ENCODE data around the gene CFAP97D2. TPM values are rescaled to one million over a fixed set of nuclear protein-coding genes. Genes with fewer than 3 reads are reported as not detected.
A peak's percentile ranks its signal among the peaks of the same experiment; 100 is the strongest.

Gene CFAP97D2
- total RNA-seq, 1 donor from 2014 or later = not detected

DNA sequence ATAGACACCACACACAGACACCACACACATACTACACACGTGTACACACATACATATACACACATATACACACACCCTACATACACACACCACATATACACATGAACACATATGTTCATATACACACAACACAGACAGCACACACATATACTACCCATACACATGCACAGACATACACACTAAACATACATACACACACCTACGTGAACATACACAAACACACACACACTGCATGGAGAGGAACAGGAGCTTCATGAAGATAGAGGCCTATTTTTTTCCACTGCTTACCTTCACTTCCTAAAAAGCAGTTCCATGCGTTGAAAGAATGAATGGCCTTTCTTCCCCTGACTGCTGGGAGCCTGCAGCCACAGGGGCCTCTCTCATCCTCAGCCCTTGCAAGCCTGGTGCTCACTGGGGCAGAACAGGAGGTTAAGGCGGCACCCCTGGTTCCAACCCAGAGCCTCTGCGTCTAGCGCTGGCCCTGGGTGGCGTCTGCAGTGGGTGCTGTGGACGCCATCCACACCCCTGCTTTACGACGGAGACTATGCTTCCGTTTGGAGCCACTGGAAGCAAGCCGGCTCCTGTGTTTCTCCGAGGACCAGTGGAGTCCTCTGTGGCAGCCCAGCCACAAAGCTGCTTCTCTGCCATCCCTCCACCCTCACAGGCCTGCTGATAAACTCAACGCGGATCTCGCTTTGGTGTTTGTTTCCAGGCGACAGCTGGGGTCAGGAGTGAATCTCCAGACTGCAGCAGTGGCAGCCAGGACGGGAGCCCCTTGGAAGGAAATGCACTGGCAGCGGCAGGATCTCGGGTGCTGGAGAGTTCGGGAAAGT, 44.7 kb upstream of the CFAP97D2 start:
- H3K27ac ChIP-seq (ENCODE audit: low read depth, low read length) = no peak overlapping the region
- no peak overlapping the region for H3K9ac ChIP-seq (ENCODE audit: low read depth in 1 of 3, low read length in 3 of 3)
- H3K9me3 ChIP-seq (ENCODE audit: control insufficient read depth in 3 of 3, low read length in 3 of 3) = no peaks in the 10 kb centered on the region
- no peaks in the 10 kb centered on the region for H3K36me3 ChIP-seq (ENCODE audit: control insufficient read depth in 3 of 3, insufficient read depth in 3 of 3, low read length in 3 of 3)
- no peaks in the 10 kb centered on the region for H3K27me3 ChIP-seq (ENCODE audit: control insufficient read depth in 3 of 3, insufficient read depth in 3 of 3, low read length in 3 of 3)
- peaks cover 21 to 32% (median 24%) of the 10 kb centered on the region in 3 donors for H3K4me1 ChIP-seq (ENCODE audit: control insufficient read depth in 3 of 3, insufficient read depth in 3 of 3, low read length in 3 of 3)
- no peak overlapping the region for H3K4me3 ChIP-seq (ENCODE audit: low read length in 3 of 3)

DNA sequence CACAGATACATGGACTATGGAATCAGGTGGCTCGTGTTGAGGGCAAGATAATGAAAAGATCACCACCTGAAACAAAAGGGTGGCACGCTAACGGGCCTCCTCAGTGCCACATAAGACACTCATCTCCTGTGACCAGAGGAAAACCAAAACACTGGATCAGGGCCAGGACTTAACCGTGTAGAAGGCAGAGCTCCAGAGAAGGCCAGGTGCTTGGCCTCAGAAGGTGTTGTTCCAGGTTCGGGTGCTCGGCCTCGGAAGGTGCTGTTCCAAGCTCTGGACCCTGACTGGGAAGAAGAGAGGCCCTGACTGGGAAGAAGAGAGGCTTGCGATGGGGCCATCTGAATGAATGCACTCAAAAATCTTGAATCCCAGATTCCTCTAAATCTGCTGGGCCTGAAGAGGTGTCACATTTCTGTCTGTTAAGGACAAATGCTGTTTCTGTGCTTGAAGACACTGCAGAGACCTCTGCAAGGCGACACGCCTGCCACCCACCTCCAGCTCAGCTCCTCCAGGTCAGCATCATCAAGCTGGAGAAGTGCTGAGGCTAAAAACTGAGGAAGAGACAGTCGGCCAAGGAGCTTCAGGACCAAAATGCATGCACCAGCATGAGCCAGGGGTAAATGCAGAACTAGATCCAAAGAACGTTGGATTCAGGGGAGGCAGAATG, 44.0 kb upstream of the CFAP97D2 start:
- H3K9ac ChIP-seq (ENCODE audit: low read depth in 1 of 3, low read length in 3 of 3) = no peak overlapping the region
- H3K36me3 ChIP-seq (ENCODE audit: control insufficient read depth in 3 of 3, insufficient read depth in 3 of 3, low read length in 3 of 3) = no peaks in the 10 kb centered on the region
- H3K4me3 ChIP-seq (ENCODE audit: low read length in 3 of 3) = no peak overlapping the region
- H3K27ac ChIP-seq (ENCODE audit: low read depth, low read length) = no peak overlapping the region
- no peaks in the 10 kb centered on the region for H3K27me3 ChIP-seq (ENCODE audit: control insufficient read depth in 3 of 3, insufficient read depth in 3 of 3, low read length in 3 of 3)
- no peaks in the 10 kb centered on the region for H3K9me3 ChIP-seq (ENCODE audit: control insufficient read depth in 3 of 3, low read length in 3 of 3)
- peaks cover 14 to 24% (median 17%) of the 10 kb centered on the region in 3 donors for H3K4me1 ChIP-seq (ENCODE audit: control insufficient read depth in 3 of 3, insufficient read depth in 3 of 3, low read length in 3 of 3)

DNA sequence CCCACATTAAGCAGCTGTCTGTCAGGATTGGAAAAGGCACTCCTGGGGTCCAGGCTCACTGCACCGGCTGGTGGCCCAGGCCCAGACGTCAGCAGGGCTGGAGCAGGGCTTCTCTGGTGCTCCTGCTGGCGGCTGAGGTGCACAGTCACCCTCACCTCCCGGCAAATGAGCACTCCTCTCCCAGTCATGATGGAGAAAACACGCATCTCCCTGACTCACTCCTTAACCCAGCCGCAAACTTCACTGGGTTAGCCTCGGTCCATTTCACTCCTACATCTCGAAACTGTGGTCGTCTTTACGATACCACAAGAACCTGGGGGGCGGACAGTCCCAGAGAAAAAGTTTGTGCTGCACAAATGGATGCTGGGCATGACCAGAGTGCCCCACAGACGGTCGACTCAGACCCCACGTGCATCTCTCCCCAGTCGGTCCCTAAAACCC, 43.3 kb upstream of the CFAP97D2 start:
- H3K36me3 ChIP-seq (ENCODE audit: control insufficient read depth in 3 of 3, insufficient read depth in 3 of 3, low read length in 3 of 3) = no peaks in the 10 kb centered on the region
- H3K4me1 ChIP-seq (ENCODE audit: control insufficient read depth in 3 of 3, insufficient read depth in 3 of 3, low read length in 3 of 3) = peaks cover 7 to 17% (median 10%) of the 10 kb centered on the region in 3 donors
- no peaks in the 10 kb centered on the region for H3K27me3 ChIP-seq (ENCODE audit: control insufficient read depth in 3 of 3, insufficient read depth in 3 of 3, low read length in 3 of 3)
- H3K9ac ChIP-seq (ENCODE audit: low read depth in 1 of 3, low read length in 3 of 3) = no peak overlapping the region
- H3K27ac ChIP-seq (ENCODE audit: low read depth, low read length) = no peak overlapping the region
- H3K9me3 ChIP-seq (ENCODE audit: control insufficient read depth in 3 of 3, low read length in 3 of 3) = no peaks in the 10 kb centered on the region
- no peak overlapping the region for H3K4me3 ChIP-seq (ENCODE audit: low read length in 3 of 3)

DNA sequence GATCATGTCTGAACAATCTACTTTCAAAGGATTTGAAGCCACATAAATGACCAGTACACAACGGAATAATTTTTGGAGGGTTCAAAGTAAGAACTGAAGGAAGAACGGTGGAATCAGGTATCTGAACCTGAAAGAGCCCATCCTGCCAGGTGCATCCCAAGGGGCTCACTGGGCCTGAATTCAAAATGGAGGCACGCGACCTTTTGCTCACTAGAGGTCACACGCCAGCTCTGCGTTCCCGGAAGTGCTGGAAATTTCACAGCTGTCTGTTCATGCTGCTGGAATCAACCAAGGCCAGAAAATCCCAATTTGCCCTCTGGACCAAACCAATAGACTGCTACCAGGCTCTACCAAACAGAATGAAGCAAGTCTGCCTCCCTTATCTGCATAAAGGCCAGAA, 42.5 kb upstream of the CFAP97D2 start:
- H3K9ac ChIP-seq (ENCODE audit: low read depth in 1 of 3, low read length in 3 of 3) = no peak overlapping the region
- no peaks in the 10 kb centered on the region for H3K9me3 ChIP-seq (ENCODE audit: control insufficient read depth in 3 of 3, low read length in 3 of 3)
- H3K36me3 ChIP-seq (ENCODE audit: control insufficient read depth in 3 of 3, insufficient read depth in 3 of 3, low read length in 3 of 3) = no peaks in the 10 kb centered on the region
- H3K4me3 ChIP-seq (ENCODE audit: low read length in 3 of 3) = no peak overlapping the region
- H3K4me1 ChIP-seq (ENCODE audit: control insufficient read depth in 3 of 3, insufficient read depth in 3 of 3, low read length in 3 of 3) = peaks cover 0 to 14% (median 3%) of the 10 kb centered on the region in 3 donors
- H3K27me3 ChIP-seq (ENCODE audit: control insufficient read depth in 3 of 3, insufficient read depth in 3 of 3, low read length in 3 of 3) = no peaks in the 10 kb centered on the region
- H3K27ac ChIP-seq (ENCODE audit: low read depth, low read length) = no peak overlapping the region

DNA sequence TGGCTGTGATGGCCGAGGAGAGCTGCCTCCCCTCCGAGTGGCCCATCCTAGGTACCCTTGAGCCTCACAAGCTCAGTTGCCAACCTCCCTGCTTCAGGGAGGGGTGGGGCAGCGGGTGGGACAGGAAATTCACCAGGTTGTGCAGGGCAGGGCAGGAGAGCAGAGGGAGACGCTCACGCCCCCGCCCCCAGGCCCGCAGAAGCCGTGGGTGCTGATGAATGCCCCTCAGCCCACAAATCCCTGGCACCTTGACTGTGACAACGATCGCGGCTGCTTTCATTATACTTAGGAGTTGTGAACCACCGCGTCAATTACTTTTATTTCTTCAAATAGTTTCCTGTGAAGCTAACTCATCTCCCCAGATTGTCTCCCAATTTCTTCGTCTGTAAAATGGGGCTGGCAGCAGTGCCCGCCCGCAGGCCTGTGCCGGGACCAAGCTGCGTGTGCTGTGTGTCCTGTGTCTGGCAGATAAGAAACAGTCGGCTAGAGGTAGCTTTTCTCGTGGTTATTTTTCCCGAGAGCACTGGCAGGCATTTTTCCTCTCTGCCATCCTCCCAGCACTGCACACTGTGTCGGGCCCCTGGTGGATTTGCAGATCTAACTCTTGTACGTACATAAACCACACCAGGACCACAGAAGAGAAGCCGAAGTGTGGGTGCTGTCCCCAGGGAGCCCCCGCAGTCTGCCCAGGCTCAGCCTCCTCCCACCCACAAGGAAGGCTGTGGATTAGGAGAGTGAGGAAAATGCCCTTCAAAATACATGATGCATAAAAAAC, 38.7 kb upstream of the CFAP97D2 start:
- Histone ChIP-seq H3K9me3 (ENCODE audit: control insufficient read depth in 3 of 3, low read length in 3 of 3) (no peaks in the 10 kb centered on the region), H3K27ac (ENCODE audit: low read depth, low read length) (no peak overlapping the region), H3K27me3 (ENCODE audit: control insufficient read depth in 3 of 3, insufficient read depth in 3 of 3, low read length in 3 of 3) (no peaks in the 10 kb centered on the region), H3K36me3 (ENCODE audit: control insufficient read depth in 3 of 3, insufficient read depth in 3 of 3, low read length in 3 of 3) (no peaks in the 10 kb centered on the region), H3K4me1 (ENCODE audit: control insufficient read depth in 3 of 3, insufficient read depth in 3 of 3, low read length in 3 of 3) (peaks cover 11 to 22% (median 15%) of the 10 kb centered on the region in 3 donors), H3K4me3 (ENCODE audit: low read length in 3 of 3) (no peak overlapping the region), H3K9ac (ENCODE audit: low read depth in 1 of 3, low read length in 3 of 3) (no peak overlapping the region)

DNA sequence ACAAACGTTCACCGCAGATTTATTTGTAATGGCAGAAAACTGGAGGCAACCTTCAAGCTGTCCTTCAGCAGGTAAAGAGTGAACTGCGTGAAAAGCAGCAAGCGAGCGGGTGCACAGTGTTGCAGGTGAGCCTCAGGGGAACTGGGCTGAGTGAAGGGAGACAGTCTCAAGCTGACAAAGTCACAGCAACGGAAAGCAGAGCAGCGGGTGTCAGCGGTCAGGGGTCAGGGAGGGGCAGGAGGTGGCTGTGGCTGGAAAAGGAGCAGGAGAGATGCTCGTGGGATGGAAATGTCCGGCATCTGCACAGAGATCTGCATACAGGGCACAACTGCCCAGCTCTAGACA, 38.2 kb upstream of the CFAP97D2 start:
- H3K4me3 ChIP-seq (ENCODE audit: low read length in 3 of 3) = no peak overlapping the region

DNA sequence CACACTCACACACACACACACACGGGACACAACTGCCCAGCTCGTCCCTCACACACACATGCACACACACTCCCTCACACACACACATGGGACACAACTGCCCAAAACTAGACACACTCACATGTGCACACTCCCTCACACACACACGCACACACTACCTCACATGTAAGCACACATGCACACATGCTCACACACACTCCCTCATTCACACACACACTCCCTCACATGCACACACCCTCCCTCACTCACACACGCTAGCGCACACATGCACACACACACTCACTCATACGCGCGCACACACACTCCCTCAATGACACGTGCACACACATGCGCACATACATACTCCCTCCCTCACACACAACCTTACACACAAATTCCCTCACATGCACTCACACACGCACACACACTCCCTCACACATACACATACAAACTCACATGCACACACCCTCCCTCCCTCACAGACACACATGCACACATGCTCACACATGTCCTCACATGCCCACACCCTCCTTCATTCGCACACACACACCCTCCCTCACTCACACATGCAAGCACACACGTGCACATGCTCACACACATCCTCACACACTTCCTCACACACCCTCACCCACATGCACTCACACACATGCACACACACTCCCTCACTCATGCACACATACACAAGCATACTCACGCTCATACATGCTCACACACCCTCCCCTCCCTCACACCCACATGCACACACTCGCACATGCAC, 37.6 kb upstream of the CFAP97D2 start:
- Histone ChIP-seq H3K36me3 (ENCODE audit: control insufficient read depth in 3 of 3, insufficient read depth in 3 of 3, low read length in 3 of 3) (no peaks in the 10 kb centered on the region), H3K27me3 (ENCODE audit: control insufficient read depth in 3 of 3, insufficient read depth in 3 of 3, low read length in 3 of 3) (no peaks in the 10 kb centered on the region), H3K4me3 (ENCODE audit: low read length in 3 of 3) (no peak overlapping the region), H3K9me3 (ENCODE audit: control insufficient read depth in 3 of 3, low read length in 3 of 3) (no peaks in the 10 kb centered on the region), H3K4me1 (ENCODE audit: control insufficient read depth in 3 of 3, insufficient read depth in 3 of 3, low read length in 3 of 3) (peaks cover 11 to 22% (median 15%) of the 10 kb centered on the region in 3 donors), H3K27ac (ENCODE audit: low read depth, low read length) (no peak overlapping the region), H3K9ac (ENCODE audit: low read depth in 1 of 3, low read length in 3 of 3) (no peak overlapping the region)

More for the DNA sequence above, 38.2 kb upstream of the CFAP97D2 start:
- H3K27me3 ChIP-seq (ENCODE audit: control insufficient read depth in 3 of 3, insufficient read depth in 3 of 3, low read length in 3 of 3) = no peaks in the 10 kb centered on the region
- H3K4me1 ChIP-seq (ENCODE audit: control insufficient read depth in 3 of 3, insufficient read depth in 3 of 3, low read length in 3 of 3) = peaks cover 11 to 22% (median 15%) of the 10 kb centered on the region in 3 donors
- H3K36me3 ChIP-seq (ENCODE audit: control insufficient read depth in 3 of 3, insufficient read depth in 3 of 3, low read length in 3 of 3) = no peaks in the 10 kb centered on the region
- no peaks in the 10 kb centered on the region for H3K9me3 ChIP-seq (ENCODE audit: control insufficient read depth in 3 of 3, low read length in 3 of 3)
- H3K27ac ChIP-seq (ENCODE audit: low read depth, low read length) = no peak overlapping the region
- no peak overlapping the region for H3K9ac ChIP-seq (ENCODE audit: low read depth in 1 of 3, low read length in 3 of 3)

DNA sequence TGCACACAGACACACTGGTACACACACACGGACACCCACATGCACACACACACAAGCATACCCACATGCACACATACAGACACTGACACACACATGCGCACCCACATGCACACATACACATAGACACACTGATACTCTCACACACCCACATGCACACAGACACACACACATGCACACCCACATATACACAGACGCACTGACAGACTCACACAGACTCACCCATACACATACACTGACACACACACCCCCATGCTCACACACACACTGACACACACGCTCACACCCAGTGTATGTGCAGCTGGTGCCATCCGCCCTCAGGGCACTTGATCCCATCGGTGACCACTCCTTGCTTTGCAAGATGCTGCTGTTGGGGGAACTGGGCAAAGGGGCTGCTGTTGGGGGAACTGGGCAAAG, 36.9 kb upstream of the CFAP97D2 start:
- Histone ChIP-seq H3K9ac (ENCODE audit: low read depth in 1 of 3, low read length in 3 of 3) (peak overlapping the region in 1 of 3 donors; percentile 54), H3K4me3 (ENCODE audit: low read length in 3 of 3) (no peak overlapping the region), H3K36me3 (ENCODE audit: control insufficient read depth in 3 of 3, insufficient read depth in 3 of 3, low read length in 3 of 3) (no peaks in the 10 kb centered on the region), H3K27ac (ENCODE audit: low read depth, low read length) (no peak overlapping the region), H3K4me1 (ENCODE audit: control insufficient read depth in 3 of 3, insufficient read depth in 3 of 3, low read length in 3 of 3) (peaks cover 11 to 22% (median 15%) of the 10 kb centered on the region in 3 donors), H3K9me3 (ENCODE audit: control insufficient read depth in 3 of 3, low read length in 3 of 3) (no peaks in the 10 kb centered on the region), H3K27me3 (ENCODE audit: control insufficient read depth in 3 of 3, insufficient read depth in 3 of 3, low read length in 3 of 3) (no peaks in the 10 kb centered on the region)

DNA sequence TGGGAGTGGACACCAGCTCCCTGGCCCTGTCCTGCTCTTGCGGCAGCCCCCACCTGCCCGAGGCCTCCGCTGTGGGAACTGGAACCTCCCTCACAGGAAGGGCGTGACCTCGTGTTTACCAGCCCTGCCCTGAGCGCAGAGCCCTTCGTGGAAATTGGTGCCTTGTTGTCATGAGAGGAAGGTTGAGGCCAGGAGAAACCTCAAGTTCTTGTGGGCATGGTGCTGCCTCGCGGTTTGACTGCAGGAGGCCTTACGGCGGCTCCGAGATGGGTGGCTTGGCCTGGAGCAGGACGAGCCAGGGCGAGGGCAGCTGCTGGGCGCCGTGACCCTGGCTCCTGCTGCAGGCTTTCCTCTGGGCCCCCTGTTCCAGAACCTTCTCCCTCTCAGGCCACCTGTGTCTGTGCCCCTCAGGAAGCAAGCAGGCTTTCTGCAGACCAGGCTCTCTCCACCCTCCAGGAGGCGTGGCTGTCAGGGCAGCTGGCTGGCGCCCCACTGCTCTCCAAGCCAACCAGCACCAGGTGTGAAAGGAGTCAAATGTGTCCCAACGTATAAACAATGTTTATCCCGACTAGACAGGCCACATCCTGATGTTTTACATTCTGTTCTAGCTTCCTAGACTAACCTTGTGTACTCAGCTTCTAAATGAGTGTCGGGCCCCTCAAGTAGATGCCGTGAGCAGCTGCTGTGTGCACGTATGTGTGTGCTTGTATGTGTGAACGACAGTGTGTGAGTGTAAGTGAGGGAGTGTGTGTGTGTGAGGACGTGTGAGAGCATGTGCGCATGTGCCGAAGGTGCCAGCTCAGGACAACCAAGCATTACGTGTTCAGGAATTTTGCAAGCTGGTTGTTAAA, 36.2 kb upstream of the CFAP97D2 start:
- Histone ChIP-seq H3K4me1 (ENCODE audit: control insufficient read depth in 3 of 3, insufficient read depth in 3 of 3, low read length in 3 of 3) (peaks cover 11 to 22% (median 15%) of the 10 kb centered on the region in 3 donors), H3K27ac (ENCODE audit: low read depth, low read length) (peak overlapping the region; percentile 41), H3K36me3 (ENCODE audit: control insufficient read depth in 3 of 3, insufficient read depth in 3 of 3, low read length in 3 of 3) (no peaks in the 10 kb centered on the region), H3K27me3 (ENCODE audit: control insufficient read depth in 3 of 3, insufficient read depth in 3 of 3, low read length in 3 of 3) (no peaks in the 10 kb centered on the region), H3K4me3 (ENCODE audit: low read length in 3 of 3) (peak overlapping the region in 1 of 3 donors; percentile 41), H3K9ac (ENCODE audit: low read depth in 1 of 3, low read length in 3 of 3) (peak overlapping the region in 2 of 3 donors; percentile 51 to 54), H3K9me3 (ENCODE audit: control insufficient read depth in 3 of 3, low read length in 3 of 3) (no peaks in the 10 kb centered on the region)
